ENCODE results near the gene TCP11X1.
"Not testable (repeated sequence)": the region's sequence is repeated elsewhere in the genome, so short reads cannot be mapped to it uniquely, and the experiment has no call there.

The TCP11X1 gene

GRCh38 chrX:102214986-102215385 is at the start of gene TCP11X1:
TSS of gene TCP11X1 (plus strand) at chrX:102215301.
- not testable (repeated sequence) for DNase-seq

GRCh38 chrX:102185967-102186720 is 29.0 kb upstream of the TCP11X1 start:
- no peak for DNase-seq

- DNase-seq, result not testable (repeated sequence)
Observed at GRCh38 chrX:102207940-102208339, 7.2 kb upstream of the TCP11X1 start.

GRCh38 chrX:102216497-102216896 is 1.4 kb downstream of the TCP11X1 start:
- not testable (repeated sequence) for DNase-seq

GRCh38 chrX:102235678-102236077 is 20.6 kb downstream of the TCP11X1 start:
- DNase-seq, result not testable (repeated sequence)

GRCh38 chrX:102240265-102240664 is 25.2 kb downstream of the TCP11X1 start:
- not testable (repeated sequence) for DNase-seq

- DNase-seq, result not testable (repeated sequence)
Observed at GRCh38 chrX:102246893-102247292, 31.8 kb downstream of the TCP11X1 start, which contains the start of gene NXF2. TSS of gene NXF2 (plus strand) at chrX:102247167. CDS start at chrX:102307079, 59,912 bp downstream.

GRCh38 chrX:102272231-102272630 is 57.1 kb downstream of the TCP11X1 start:
- DNase-seq, result not testable (repeated sequence)

Data from activated CD8-positive, alpha-beta memory T cell treated with anti-CD3 and anti-CD28 coated beads, Interleukin-2, amount 50 U/mL, for 48 hours (primary cell).